Fibroblast of lung (primary cell): ENCODE measurements around the gene RHEBL1.

ENCODE experiments used
- CTCF ChIP-seq, 2 donors: IDR thresholded peaks in 1 of 2; conservative IDR thresholded peaks in 1 of 2; 1 replicate in 1 of 2; 2 replicates in 1 of 2; pipeline ENCODE4 v1.5.1; 2011 to 2012; ENCODE audit warnings: low read length in 2 of 2, control low read depth in 1 of 2, inconsistent platforms in 1 of 2, low read depth in 1 of 2, mild to moderate bottlenecking in 1 of 2
- EZH2 ChIP-seq: IDR thresholded peaks from 2 replicates; pipeline ENCODE4 v1.5.1; 2012; ENCODE audit warnings: low read length, control low read depth, mild to moderate bottlenecking; ENCODE audit errors: missing control alignments

GRCh38 chr12:49020441-49020840 is 49.3 kb downstream of the RHEBL1 start:
- TF ChIP-seq CTCF (conservative IDR thresholded peaks at IDR 0.05 in 1 of 2, IDR thresholded peaks at IDR 0.05 in 1 of 2; ENCODE audit: low read depth in 1 of 2, low read length in 2 of 2) (no peak), EZH2 (no peak)
